M059J (cell line): ENCODE measurements around the gene MTUS2. TPM values are rescaled to one million over a fixed set of nuclear protein-coding genes. Genes with fewer than 3 reads are reported as not detected.
"Not testable (repeated sequence)": the region's sequence is repeated elsewhere in the genome, so short reads cannot be mapped to it uniquely, and the experiment has no call there.

Source experiments
- DNase-seq: peaks from one replicate; pipeline ENCODE4 v3.0.0-alpha.2; 2012; ENCODE audit warnings: low read depth
- total RNA-seq: library from RNA; depleted of rRNA; stranded (reverse); fragments of >200 nt; shearing (Covaris generic); gene quantifications from 2 replicates; pipeline ENCODE4 v1.2.3, GENCODE V29; 2014

The MTUS2 gene
- total RNA-seq, 1 experiment from 2014 or later, result 0.59 TPM

DNA sequence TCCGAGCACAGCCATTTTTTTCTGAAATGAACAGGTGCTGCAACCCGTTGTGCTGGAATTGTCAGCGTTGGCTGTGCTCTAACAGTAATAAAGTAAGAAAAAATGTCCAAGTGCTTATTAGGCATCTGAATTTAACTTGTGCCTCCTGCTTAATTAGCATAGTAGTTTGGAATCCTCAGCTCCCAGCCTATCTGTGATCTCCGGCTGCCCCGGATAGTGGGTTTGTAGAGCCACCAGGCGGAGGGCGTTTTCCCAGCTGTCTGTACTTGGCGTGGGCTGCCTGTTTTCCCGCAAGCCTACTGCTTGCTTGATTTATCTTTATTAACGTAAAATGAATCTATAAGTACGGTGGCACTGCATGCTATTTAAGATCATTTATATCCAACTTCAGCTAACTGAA is 137.9 kb downstream of the MTUS2 start:
- no peak for DNase-seq

DNA sequence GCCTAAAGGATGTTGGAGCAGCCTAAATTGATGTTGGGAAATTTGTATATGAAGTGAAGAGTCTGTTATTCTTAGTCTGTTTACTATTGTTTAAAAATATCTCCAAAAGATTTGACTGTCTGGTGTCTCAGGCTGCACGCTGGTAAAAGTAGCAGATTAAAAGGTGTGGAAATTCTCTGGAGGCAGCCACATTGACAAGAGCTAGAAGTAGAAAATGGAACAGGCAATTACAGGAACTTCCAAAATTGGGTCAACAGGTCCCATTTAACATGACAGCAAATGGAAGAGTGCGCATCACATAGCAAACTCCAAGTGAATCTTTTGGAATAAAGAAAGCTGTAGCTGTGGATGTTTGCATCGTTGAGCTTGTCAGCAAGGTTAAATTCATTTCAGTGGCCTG is 138.3 kb downstream of the MTUS2 start:
- no peak for DNase-seq

DNA sequence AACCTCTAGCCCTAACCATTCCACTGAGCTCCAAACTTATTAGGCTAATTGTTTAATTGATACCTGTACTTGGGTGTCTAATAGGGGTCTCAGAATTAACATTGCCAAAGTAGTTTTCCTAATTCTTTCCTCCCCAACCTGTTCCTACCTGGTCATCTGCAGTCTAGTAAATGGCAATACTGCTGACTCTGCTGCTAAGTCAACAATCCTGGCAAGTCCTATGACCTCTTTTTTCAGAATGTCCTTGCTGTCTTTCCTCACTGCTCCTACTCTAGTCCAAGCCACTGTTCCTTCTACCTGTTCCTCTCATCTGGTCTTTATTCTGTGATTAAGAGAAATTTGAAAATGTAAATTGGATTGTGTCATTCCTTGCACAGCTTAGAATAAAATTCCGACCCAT is 143.9 kb downstream of the MTUS2 start:
- DNase-seq, result no peak

DNA sequence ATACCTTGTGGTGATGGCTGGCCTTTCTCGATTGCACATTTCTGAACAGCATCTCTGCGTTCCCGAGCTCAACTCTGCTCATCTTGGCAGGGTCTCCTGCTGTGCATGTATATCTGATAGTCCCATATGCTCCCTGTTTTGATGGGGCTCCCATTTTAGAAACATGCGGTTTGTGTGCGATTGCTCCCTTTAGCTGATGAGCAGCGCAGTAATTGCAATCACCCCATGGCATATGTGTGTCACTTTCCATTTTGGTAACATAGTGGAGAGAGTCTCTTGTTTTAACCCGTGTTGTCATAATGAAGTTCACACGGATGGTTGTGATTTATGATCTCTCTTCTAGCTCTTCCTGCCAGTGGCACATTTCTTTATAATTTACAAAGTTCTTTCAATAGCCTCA is 144.7 kb downstream of the MTUS2 start:
- DNase-seq, result no peak

DNA sequence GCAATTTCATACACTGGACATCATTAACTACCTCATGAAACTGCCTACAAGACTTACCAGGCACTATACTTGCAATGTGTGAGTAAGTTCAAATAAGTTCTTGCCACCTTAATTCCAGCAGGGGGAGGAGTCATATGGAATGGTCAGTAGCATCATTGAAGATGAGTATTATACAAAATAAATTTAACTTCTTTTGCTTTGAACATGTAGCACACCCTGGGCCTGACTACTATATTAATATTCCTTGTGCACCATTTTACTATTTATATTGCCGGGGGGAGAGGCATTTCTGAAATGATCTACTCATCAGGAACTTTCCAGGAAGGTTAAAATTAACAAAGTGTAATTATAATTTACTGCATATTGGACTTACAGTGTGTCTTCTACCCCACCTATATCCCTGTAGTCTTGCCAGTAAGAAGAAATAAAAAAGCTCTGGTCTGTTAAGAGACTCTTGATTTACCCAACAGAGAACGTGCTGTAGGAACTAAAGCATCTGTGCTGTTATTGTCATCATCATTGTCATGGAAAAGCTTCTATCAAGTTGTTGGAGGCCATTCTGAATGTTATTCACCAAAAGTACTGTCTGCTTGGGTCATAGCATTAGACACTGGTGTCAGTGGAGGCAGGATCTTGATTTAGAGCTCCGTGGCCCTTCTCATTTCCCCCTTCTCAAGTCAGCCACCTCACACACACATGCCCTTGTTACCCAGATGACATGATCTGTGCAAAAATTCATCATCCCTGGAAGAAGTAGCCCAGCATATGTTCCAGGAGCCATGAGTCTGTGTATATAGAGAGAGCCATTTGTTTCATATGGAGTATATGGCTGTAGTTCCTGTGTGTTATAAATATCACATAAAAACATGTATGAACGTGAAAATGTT is 147.1 kb downstream of the MTUS2 start:
- no peak for DNase-seq

DNA sequence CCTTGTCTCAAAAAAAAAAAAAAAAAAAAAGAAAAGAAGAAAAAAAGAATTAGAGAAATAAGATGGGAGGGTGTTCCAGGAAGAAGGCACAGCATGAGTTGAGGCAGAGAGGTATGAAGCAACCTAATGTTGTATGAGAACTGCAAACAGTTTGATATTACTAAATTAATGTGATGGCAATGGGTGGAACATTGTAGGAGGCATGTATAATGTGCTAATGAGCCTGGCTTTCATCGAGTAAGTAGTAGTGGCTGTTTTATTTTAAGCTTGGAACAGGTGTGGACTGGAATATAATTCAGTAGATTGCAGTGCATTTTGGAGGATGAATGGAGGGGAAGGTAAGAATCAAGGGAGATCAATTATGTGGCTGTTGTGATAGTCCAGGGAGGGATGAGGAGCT is 156.1 kb downstream of the MTUS2 start:
- no peak for DNase-seq

DNA sequence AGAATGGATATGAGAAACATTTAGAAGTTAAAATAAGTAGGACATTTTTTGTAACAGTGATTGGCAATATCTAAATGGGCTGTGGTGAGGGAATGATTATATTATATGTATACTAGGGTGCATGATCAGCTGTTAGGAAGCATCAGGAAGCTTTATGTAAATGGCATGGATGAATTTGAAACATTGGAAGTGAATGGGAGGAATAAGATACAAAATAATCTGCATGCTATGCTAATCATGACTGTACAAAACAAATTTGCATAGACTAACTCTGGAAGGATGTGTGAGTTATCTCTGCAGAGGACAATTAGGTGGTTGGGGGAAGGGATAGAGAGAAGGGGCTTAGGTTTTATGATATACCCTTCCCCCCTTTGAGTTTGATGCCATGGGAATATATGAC is 156.5 kb downstream of the MTUS2 start:
- DNase-seq, result no peak

DNA sequence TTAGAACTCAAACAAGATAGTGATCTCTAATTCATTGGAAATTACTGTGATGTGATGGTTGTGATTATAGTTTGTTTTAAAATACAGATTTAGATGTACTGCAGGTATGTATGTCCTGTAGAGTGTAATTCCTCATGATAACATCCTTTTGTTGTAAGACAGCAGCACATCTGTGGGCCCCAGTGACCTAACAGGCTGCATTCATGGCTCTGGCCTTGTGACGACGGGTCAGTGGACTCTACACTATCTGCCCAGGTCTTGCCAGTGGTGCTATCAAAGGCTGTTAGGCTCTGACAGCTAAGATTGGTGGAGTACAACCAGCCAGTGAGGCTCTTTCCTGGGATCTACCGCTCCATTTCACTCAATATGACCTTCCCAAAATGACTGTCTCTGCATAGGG is 158.4 kb downstream of the MTUS2 start:
- DNase-seq, result no peak

DNA sequence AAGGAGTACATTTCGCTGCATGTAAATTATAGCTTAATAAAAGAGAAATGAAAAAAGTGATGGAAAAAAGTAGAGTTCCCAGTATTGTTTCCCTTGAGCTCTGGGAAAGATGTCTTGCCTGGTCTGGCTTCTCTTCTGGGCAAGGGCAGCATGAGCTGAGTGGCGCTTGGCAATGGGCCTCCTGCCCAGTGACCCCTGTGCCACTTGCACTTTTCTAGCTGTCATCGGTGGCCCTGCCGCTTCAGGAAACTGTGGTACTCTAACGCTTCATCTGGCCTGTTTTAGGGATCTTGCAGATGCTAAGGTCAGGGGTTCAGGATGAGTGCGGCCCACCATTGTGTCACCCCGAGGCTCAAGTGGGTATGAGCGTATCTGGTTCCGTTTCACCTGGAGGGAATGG is 161.4 kb downstream of the MTUS2 start:
- DNase-seq, result no peak

DNA sequence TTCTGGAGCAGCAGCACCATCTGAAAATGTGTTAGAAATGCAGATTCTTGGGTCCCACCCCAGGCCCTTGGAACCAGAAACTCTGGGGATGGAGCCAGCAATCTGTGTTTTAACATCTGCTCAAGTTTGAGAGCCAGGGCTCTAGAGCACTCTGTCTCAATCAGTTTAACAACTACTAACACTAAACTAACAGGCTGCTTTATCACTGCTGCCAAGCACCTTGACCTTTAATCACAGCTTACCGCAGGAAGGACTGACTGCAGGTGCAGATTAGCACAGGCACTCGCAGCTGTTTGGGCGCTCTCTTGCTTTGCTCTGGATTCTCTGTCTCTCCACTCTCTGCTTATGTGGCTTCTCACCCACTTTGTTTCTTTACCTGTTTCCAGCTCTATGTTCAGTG is 163.5 kb downstream of the MTUS2 start:
- DNase-seq, result no peak

DNA sequence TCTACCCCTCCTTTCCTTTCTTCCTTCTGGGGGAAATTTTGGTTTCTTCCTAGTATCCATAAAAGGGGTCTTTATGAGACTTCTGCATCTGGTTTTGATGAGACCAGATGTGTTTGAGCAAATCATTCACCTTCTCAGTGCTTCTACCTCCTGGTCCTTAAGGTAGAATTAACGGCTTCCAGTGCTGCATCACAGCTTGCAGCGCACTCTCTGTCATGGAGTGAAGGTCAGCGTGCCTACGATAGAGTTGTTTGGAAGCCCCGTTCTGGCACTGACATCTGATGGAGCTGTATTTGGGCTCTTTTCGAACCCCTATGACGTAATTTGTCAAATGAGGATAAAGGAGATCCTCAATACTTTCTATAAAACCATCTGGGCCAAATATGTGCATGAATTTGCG is 164.2 kb downstream of the MTUS2 start:
- DNase-seq, result no peak

DNA sequence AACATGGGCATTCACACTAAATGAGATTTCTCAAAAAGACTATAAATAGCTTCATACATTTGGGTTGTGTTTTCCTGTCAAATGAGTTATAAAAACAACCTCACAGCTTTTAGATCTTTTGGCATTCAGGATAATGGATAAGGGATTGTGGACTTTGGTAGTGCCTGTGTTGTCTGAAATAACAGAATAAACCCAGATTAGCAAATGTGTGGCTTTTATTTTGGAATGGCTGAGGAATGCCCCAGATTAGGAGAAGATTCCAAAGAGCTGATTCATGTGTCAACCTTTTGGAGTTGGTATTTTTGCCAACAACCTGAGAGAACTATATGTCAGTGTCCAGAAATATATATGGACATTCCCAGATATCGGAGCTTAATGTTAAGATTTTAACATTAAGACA is 164.7 kb downstream of the MTUS2 start:
- no peak for DNase-seq

DNA sequence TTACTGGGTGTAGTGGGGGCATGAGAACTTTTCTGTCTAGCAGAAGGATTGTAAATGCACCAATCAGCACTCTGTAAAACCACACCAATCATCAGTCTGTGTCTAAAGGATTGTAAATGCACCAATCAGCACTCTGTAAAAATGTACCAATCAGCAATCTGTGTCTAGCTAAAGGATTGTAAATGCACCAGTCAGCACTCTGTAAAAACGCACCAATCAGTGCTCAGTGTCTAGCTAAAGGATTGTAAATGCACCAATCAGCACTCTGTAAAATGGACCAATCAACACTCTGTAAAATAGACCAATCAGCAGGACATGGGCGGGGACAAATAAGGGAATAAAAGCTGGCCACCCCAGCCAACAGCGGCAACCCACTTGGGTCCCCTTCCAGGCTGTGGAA is 170.2 kb downstream of the MTUS2 start:
- DNase-seq, result not testable (repeated sequence)

DNA sequence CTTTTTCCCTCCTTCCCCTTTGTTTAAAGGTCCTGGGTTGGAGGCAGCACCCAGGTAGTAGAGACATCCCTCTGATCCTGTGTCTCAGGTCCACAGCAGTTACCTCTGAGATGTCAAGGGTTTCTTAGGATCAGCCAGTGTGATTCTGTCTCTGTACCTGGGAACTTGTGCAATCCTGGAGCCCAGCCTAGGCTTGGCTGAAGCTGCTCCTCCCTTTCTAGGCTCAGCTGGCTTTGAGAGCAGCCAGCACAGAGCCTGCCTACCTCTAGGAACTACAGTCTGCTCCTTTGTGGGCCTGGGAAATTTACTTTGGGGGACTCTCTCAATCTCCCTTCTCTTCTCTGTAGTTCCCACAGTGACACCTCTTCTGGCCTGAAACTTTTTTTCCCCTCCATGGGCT is 171.6 kb downstream of the MTUS2 start:
- DNase-seq, result no peak

DNA sequence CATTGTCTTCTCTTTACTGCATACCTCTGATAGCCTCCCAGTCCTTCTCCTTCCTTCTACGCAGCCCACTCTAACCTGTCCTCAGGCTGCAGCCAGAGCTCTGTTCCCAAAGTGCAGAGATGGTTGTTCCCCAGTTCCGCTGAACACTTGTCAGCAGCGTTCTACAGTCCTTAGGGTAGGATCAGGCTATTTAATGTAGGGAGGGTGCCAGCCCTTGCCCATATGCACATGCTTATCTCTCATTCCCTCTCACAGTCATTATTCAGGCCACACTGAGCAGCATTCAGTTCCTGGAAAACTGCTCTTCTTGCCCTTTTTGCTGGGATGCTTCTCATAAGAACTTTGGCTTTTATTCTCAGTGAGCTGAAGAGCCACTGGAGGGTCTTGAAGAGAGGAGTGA is 180.7 kb downstream of the MTUS2 start:
- DNase-seq, result no peak

DNA sequence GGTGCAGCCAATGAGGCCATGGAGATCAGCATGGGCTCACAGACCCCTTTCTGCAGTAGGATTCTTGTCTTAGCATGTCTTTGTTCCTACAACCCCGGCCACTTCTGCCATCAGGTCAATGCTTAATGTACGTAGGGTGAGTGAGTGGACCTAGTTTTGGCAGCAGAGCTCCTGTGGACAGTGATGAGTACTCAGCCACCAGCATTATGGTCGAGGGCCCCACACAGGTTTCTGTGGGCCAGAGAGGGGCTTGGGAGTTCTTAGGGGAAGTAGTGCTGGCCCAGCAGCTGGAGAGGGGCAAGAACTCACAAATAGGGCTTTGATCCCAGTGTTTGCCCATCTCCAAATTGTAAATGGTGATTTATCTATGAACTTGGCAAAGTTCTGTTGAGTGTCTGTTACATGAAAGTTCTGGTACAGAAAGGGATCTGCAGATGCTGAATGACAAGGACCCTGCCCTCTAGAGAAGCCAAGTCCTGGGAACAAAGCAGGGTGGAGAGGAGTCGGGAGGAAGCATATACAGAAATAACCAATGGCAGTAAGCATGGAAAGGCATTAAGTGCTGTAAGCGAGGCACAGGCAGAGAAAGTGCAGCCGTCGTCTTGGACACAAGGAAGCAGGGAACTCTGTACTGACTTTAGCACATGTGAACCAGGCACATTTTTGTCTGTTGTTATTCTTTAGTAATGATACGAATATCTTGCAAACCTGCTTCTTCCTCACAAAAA is 185.1 kb downstream of the MTUS2 start:
- DNase-seq, result no peak

DNA sequence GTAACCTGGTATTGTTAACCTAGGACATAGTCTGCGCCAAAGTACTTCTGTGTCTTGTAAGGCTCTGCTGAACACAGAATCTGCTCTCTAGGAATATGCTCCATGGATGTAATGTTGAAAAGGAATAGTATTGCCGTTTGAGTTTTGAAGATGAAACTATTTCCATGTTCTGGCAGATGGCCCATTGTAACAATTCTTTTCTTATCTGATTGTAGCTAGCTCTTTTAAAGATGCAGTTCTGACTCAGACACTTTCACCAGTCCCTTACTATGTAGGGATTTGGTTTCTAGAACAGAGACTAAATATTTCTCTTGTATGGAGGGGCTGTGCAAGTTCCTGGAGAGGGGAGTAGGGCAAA is 185.6 kb downstream of the MTUS2 start:
- no peak for DNase-seq

DNA sequence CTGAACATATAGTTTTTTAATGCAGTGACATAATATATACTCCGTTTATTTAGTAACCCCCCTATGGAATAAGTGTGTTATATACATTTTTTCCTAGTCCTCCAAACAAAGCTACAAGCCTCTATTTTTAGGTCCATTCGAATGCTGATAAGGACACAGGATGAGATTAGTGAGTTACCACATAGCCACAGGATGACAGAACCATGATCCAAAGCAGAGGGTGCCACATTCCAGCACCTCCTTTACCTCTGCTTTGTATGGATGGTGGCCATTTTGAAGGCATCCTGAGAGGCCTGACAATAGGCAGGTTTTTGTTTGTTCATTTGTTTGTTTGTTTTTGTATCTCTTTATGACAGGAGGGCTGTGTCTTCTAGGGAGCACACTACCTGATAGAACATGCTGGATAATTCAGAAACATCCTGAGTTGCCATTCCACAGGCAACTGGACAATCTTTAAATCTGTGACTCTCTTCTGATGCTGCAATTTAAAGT is 186.3 kb downstream of the MTUS2 start:
- DNase-seq, result no peak

DNA sequence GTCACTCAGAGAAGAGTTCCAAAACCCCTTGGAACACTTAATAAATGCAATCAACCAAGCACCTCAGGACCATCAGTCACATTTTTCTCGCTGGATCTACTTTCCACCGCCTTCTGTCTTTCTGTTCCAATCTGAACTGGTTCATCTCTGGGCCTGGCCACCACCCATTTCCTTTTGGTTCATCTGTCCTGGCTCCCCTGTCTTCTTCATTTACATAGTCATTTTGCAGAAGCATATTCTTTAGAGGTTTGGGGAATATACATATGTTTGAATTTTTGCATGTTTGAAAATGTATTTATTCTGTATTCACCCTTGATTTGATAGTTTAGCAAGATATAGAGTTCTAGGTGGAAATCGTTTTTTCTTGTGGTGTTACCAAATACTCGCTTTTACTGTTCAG is 188.2 kb downstream of the MTUS2 start:
- DNase-seq, result no peak

DNA sequence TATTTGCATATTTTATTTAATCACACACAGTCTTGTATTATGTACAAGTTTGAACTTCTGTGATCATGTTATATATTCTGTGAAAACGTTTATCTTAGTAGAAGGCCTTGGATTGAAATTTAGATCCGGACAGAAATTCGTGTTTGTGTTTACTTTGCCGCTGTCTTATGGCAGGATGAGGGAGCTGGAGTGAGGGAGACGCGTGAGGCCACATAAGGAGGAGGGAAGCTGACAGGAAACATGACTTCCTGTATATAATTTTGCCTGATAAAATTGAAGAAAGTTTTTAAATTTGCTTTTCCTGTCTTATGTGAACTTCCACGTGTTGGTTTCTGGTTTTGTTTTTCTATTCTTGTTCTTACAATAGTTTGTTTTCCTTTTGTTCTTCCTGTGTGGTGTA is 200.2 kb downstream of the MTUS2 start:
- DNase-seq, result no peak

DNA sequence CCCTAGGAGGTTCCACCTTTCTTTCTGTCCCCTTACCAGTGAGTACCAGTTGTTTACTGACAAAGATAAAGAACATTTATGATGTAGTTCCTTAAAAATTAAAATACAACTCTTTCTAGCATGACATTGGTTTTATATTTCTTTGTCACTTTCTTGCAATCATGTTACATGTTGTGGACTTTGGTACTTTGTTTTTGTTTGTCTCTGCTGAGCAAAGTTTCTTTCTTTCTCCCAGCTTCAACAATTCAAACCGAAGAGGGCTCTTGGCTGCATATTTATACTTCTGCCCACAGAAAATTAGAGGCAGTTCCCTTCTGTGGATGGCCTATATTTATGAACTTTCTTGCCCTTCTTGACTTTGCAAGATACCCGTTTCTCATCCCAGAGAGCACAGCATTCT is 201.2 kb downstream of the MTUS2 start:
- DNase-seq, result no peak

DNA sequence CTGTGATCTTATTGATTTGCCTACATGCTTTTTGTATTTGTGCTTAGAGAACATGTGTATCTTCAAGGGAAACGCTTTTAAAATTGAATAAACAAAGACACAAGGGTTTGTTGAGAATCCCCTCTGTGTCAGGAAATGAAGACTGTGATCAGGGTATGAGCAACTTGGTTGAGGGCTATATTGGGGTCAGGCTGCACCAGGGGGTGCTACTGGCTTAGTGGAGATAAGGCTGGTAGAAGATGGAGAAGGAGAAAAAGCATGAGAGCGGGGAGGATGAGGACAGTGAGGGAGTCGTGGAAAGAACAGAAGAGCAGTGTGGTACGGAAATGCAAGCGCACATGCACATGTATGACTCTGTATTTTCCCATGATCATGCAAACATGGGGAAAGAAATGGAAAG is 201.6 kb downstream of the MTUS2 start:
- no peak for DNase-seq

DNA sequence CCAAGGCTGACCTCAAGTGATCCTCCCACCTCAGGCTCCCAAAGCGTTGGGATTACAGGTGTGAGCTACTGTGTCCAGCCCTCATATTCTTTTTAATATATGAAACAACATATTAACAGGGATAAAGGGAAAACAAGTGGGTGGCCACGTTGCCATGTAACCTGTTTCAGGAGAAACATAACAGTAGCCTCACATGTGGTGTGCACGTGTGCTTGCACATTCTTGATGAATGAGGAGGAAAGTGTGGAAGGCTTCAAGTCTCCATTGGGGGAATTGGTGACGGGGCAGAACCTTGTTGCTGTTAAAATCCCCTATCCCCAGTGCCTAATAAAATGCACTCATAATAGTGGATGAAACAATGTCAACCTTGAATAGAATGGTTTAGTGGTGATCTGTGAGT is 202.3 kb downstream of the MTUS2 start:
- no peak for DNase-seq
